GM12874 (cell line): ENCODE measurements around the gene PKIB.

Experiments
- TF ChIP-seq, protein P1 (sequence below): IDR thresholded peaks from 2 replicates; pipeline ENCODE4 v1.5.1; 2011; ENCODE audit warnings: low read depth, mild to moderate bottlenecking, control low read depth, low read length, moderate library complexity; ENCODE audit not compliant: insufficient read depth

PKIB gene

GRCh38 chr6:122669418-122669817, 59.2 kb downstream of the PKIB start:
- TF ChIP-seq, protein P1, sequence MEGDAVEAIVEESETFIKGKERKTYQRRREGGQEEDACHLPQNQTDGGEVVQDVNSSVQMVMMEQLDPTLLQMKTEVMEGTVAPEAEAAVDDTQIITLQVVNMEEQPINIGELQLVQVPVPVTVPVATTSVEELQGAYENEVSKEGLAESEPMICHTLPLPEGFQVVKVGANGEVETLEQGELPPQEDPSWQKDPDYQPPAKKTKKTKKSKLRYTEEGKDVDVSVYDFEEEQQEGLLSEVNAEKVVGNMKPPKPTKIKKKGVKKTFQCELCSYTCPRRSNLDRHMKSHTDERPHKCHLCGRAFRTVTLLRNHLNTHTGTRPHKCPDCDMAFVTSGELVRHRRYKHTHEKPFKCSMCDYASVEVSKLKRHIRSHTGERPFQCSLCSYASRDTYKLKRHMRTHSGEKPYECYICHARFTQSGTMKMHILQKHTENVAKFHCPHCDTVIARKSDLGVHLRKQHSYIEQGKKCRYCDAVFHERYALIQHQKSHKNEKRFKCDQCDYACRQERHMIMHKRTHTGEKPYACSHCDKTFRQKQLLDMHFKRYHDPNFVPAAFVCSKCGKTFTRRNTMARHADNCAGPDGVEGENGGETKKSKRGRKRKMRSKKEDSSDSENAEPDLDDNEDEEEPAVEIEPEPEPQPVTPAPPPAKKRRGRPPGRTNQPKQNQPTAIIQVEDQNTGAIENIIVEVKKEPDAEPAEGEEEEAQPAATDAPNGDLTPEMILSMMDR = no peak

- TF ChIP-seq, protein P1 = no peak
Observed at GRCh38 chr6:122669868-122670267, 59.7 kb downstream of the PKIB start.

GRCh38 chr6:122671251-122671650, 61.0 kb downstream of the PKIB start:
- TF ChIP-seq, protein P1 = no peak

DNA sequence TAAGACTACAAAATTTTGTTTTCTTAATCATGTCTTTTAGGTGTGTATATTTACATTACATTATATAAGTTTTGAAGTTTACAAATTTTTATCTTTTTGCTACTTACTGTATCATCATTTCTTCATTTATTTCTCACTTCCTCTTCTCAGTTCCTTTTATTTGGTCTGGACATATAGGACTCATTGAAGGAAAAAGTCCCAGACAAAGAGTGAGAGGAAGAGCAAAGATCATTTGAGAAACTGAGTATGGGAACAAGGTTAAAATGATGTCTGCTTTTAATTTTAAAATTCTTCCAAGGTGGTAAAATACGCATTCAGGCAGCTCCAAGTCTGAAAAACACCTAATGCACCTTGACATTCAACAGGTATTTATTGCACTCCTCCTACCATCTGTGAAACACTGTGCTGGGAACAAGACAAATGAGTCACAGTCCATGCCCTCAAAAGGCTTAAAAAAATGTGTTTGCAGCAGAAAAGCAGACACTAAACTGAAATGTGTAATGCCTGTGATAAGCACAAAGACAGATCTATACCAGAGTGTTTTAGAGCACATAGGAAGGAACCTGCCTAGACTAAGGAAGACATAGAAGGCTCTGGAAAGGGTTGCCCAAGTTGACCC, 63.2 kb downstream of the PKIB start:
- TF ChIP-seq, protein P1 = no peak

- TF ChIP-seq, protein P1 = no peak
Observed at GRCh38 chr6:122676146-122676545, 65.9 kb downstream of the PKIB start.

DNA sequence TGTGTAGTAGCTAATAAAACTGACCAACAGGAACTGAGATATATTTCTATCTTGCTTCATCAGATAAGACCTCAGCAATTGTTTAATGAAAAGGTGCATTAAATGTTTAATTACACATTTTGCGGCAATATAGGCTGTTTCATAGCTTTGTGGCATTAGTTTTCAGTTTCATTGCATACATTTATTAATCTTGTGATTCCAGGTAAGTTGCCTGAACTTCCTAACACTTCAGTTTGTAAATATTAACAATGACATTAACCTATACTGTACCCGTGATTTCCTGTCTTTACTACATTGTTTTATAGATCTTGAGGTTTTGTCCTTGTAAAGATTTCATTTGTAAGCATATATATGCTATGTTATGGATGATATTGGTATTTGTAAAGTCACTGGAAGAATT, 66.5 kb downstream of the PKIB start:
- TF ChIP-seq, protein P1 = no peak

DNA sequence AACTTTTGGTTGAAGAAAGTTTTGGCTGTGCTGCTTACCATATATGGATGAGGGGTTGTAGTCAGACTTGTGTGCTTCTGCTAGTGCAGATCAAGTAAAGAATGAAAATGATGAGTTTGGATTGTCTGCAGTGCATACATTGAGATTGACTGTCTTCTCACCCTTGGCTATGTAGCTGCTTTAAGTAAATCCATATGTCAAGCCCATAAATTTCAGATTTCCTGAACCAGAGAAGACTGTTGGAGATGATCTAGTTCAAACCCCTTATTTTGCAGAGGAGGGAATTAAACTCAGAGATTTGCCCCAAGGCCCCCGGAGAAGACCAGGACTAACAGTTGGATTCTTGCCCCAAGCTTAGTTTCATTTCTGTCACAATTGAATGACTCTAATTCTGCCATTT, 67.2 kb downstream of the PKIB start:
- TF ChIP-seq, protein P1 = no peak

GRCh38 chr6:122678841-122679240, 68.6 kb downstream of the PKIB start:
- TF ChIP-seq, protein P1 = no peak
